Measurements from ENCODE around the gene CMPK1. TPM values are rescaled to one million over a fixed set of nuclear protein-coding genes. Genes with fewer than 3 reads are reported as not detected.

The CMPK1 gene
- total RNA-seq, 3 donors from 2014 or later, result 159 to 226 (median 223) TPM

DNA sequence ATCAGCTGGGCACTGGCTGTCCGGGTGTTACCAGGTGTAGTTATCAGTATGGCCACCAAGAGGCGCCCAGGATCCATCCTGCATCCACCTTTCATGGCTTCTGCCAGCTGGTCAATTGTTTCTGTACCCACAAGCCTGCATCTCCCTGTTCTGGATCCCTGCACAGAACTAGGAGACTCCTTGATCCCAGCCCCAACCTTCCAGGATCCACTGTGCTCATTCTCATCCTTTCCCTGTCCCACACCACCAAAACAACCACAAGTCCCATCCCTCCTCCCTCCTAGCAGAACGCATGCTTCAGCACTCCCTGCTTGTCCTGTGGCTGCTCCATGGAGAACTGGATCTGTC, 55.3 kb downstream of the CMPK1 start:
- peak; percentile 90 for ATAC-seq

DNA sequence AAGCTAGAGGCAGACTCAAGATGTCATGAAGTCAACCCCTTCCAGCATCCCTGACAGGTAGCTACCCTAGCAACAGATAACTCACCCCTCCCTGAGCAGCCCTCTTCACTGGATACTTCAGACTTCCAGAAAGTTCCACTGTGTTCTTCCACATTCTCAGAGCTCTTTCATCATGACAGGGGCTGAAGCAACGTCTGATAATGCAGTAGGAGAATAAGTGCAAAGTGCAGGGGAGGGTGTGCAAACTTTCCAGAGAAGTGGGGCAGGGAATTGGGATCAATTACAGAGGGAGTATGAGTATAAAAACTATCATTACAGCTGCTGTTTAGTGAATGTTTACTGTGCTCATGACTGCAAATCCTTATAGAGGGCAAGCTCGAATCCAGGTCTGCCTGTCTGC, 56.1 kb downstream of the CMPK1 start:
- intact Hi-C loops (cut with DNase I, micrococcal nuclease), result no loop called here
- ATAC-seq, result peak; percentile 10

More for the DNA sequence above, 55.3 kb downstream of the CMPK1 start:
- no peaks in the 10 kb centered on the region for H3K36me3 ChIP-seq (ENCODE audit: low read depth)
- no peaks in the 10 kb centered on the region for H3K9me3 ChIP-seq
- intact Hi-C loops (cut with DNase I, micrococcal nuclease), result no loop called here
- peaks cover 18% of the 10 kb centered on the region for H3K4me1 ChIP-seq (ENCODE audit: low read depth)
- no peak overlapping the region for H3K4me3 ChIP-seq
- DNase-seq, result peak; percentile 59 to 84 (median 83)
- TF ChIP-seq, protein P1, sequence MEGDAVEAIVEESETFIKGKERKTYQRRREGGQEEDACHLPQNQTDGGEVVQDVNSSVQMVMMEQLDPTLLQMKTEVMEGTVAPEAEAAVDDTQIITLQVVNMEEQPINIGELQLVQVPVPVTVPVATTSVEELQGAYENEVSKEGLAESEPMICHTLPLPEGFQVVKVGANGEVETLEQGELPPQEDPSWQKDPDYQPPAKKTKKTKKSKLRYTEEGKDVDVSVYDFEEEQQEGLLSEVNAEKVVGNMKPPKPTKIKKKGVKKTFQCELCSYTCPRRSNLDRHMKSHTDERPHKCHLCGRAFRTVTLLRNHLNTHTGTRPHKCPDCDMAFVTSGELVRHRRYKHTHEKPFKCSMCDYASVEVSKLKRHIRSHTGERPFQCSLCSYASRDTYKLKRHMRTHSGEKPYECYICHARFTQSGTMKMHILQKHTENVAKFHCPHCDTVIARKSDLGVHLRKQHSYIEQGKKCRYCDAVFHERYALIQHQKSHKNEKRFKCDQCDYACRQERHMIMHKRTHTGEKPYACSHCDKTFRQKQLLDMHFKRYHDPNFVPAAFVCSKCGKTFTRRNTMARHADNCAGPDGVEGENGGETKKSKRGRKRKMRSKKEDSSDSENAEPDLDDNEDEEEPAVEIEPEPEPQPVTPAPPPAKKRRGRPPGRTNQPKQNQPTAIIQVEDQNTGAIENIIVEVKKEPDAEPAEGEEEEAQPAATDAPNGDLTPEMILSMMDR (IDR thresholded peaks at IDR 0.05), result peak; percentile 66

GRCh38 chr1:47390843-47391242, 57.3 kb downstream of the CMPK1 start:
- ATAC-seq (peak; percentile 51), DNase-seq (no peak)
- H3K4me1 ChIP-seq (ENCODE audit: low read depth), result peaks cover 18% of the 10 kb centered on the region
- intact Hi-C loops (cut with DNase I, micrococcal nuclease), result no loop called here
- H3K4me3 ChIP-seq, result no peak overlapping the region
- TF ChIP-seq, protein P1 (IDR thresholded peaks at IDR 0.05), result no peak
- no peaks in the 10 kb centered on the region for H3K36me3 ChIP-seq (ENCODE audit: low read depth)
- no peaks in the 10 kb centered on the region for H3K9me3 ChIP-seq

More for the DNA sequence above, 56.1 kb downstream of the CMPK1 start:
- no peaks in the 10 kb centered on the region for H3K9me3 ChIP-seq
- TF ChIP-seq, protein P1 (IDR thresholded peaks at IDR 0.05), result no peak
- peaks cover 18% of the 10 kb centered on the region for H3K4me1 ChIP-seq (ENCODE audit: low read depth)
- H3K36me3 ChIP-seq (ENCODE audit: low read depth), result no peaks in the 10 kb centered on the region
- H3K4me3 ChIP-seq, result no peak overlapping the region
- DNase-seq, result peak in 1 of 3 donors; percentile 15

DNA sequence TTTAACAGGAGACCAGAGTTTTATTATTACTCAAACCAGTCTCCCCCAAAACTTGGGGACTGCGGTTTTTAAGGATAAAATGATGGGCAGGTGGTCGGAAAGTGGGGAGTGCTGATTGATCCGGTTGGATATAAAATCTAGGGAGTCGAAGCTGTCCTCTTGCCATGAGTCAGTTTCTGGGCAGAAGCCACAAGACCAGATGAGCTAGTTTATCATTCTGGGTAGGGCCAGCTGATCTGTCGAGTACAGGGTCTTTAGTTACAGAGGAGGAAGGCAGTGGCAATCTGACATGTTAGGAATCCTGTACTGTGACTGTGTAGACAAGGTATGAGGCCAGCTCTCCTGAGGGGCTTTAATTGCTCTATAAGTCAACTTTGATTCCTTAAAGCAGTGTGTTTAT, 59.6 kb downstream of the CMPK1 start:
- TF ChIP-seq, protein P1 (IDR thresholded peaks at IDR 0.05), result no peak
- Histone ChIP-seq H3K36me3 (ENCODE audit: low read depth) (no peaks in the 10 kb centered on the region), H3K4me1 (ENCODE audit: low read depth) (peaks cover 15% of the 10 kb centered on the region), H3K9me3 (no peaks in the 10 kb centered on the region), H3K4me3 (no peak overlapping the region)
- ATAC-seq (no peak), DNase-seq (no peak)
- intact Hi-C loops (cut with DNase I, micrococcal nuclease), result no loop called here

DNA sequence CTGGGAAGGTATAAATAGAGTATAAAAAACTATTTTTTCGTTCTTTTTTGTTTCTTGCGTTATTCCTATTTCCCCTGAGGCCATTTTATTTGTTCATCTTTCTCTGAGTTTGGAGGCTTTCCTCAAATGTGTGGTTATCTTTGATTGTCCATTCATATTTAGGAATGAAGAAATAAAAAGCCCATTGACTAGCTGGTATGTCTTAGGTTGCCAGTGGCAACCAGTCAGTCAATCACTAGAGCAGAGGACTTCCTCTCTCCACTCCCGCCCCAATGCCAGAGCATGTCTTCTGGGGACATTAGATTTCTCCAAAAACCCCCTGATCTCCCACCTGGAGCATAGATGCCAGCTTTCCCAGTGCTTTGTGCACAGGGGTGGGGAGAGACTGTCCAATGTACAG, 61.8 kb downstream of the CMPK1 start:
- Histone ChIP-seq H3K36me3 (ENCODE audit: low read depth) (no peaks in the 10 kb centered on the region), H3K9me3 (no peaks in the 10 kb centered on the region)
- TF ChIP-seq, protein P1 (IDR thresholded peaks at IDR 0.05), result no peak

GRCh38 chr1:47396671-47397196, 63.1 kb downstream of the CMPK1 start:
- H3K36me3 ChIP-seq (ENCODE audit: low read depth), result no peaks in the 10 kb centered on the region
- intact Hi-C loops (cut with DNase I, micrococcal nuclease), result no loop called here
- DNase-seq (no peak), ATAC-seq (no peak)
- H3K4me1 ChIP-seq (ENCODE audit: low read depth), result peaks cover 2% of the 10 kb centered on the region
- no peak overlapping the region for H3K4me3 ChIP-seq
- no peaks in the 10 kb centered on the region for H3K9me3 ChIP-seq
- TF ChIP-seq, protein P1 (IDR thresholded peaks at IDR 0.05), result no peak

More for the DNA sequence above, 61.8 kb downstream of the CMPK1 start:
- DNase-seq (no peak), ATAC-seq (no peak)
- Histone ChIP-seq H3K4me3 (no peak overlapping the region), H3K4me1 (ENCODE audit: low read depth) (peaks cover 4% of the 10 kb centered on the region)
- intact Hi-C loops (cut with DNase I, micrococcal nuclease), result no loop called here

All from mucosa of descending colon (tissue), 3 donors.